ENCODE data around the gene HOXA7.

DNA sequence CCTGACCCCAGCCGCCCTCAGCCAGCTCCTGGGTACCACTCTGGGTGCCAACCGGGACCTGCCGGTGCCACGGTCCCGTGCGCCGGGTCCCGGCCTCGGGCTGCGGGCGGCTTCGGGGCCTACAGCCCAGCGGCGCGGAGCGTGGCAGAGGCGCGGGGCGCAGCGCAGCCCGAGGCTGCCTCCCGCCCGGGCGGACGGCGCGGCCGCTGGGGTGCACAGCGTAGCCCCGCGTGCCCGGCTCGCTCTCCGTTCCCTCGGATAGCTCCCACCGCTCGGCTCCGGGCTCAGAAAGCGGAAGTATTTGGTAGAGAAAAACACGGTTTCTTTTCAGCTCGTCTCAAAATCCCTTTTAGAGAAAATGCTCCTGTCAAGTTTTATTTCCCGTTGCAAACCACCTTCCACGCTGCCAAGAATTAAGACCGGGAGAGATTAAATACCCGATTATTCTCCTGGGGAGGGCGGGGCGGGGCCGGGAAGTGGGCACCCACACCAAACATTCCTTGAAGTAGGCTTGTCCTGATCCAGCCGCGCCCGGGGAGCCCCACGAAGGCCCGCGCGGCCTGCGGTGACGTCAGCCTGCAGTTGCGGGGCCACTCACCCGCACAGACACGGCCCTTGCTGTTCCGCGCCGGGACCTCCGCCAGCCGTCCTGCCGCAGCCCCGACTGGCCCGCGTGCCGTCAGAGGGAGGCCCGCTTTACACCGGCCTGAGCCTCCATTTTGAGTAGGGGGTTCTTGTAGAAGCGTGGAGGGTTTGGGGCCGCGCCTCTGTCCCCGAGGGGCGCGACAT, 36.3 kb upstream of the HOXA7 start:
- TF ChIP-seq, protein P1, sequence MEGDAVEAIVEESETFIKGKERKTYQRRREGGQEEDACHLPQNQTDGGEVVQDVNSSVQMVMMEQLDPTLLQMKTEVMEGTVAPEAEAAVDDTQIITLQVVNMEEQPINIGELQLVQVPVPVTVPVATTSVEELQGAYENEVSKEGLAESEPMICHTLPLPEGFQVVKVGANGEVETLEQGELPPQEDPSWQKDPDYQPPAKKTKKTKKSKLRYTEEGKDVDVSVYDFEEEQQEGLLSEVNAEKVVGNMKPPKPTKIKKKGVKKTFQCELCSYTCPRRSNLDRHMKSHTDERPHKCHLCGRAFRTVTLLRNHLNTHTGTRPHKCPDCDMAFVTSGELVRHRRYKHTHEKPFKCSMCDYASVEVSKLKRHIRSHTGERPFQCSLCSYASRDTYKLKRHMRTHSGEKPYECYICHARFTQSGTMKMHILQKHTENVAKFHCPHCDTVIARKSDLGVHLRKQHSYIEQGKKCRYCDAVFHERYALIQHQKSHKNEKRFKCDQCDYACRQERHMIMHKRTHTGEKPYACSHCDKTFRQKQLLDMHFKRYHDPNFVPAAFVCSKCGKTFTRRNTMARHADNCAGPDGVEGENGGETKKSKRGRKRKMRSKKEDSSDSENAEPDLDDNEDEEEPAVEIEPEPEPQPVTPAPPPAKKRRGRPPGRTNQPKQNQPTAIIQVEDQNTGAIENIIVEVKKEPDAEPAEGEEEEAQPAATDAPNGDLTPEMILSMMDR (IDR thresholded peaks at IDR 0.05) = no peak
- TF ChIP-seq POLR2A (IDR thresholded peaks at IDR 0.05) = no peak
